Osteoblast (primary cell): ENCODE results near the gene CLDN16. TPM values are rescaled to one million over a fixed set of nuclear protein-coding genes. Genes with fewer than 3 reads are reported as not detected.

Source experiments
- DNase-seq: peaks from one replicate; pipeline ENCODE4 v3.0.0; 2011; ENCODE audit warnings: low spot score, mixed read lengths; ENCODE audit not compliant: insufficient read length; ENCODE audit errors: missing footprints
- H2AFZ ChIP-seq: 2 replicates; pipeline ENCODE4 v1.6.0; 2011; ENCODE audit warnings: mild to moderate bottlenecking, low read length
- H3K27ac ChIP-seq: 2 replicates; pipeline ENCODE4 v1.5.1; 2011; ENCODE audit warnings: mild to moderate bottlenecking, low read depth, low read length, moderate library complexity
- H3K27me3 ChIP-seq: 2 replicates; pipeline ENCODE4 v1.6.0; 2012; ENCODE audit warnings: mild to moderate bottlenecking, control low read depth, inconsistent platforms, low read length, moderate library complexity; ENCODE audit not compliant: insufficient read depth
- H3K36me3 ChIP-seq: 2 replicates; pipeline ENCODE4 v1.5.1; 2011; ENCODE audit warnings: mild to moderate bottlenecking, low read length, control low read depth, moderate library complexity; ENCODE audit not compliant: insufficient read depth
- H3K4me1 ChIP-seq: 2 replicates; pipeline ENCODE4 v1.5.1; 2011; ENCODE audit warnings: mild to moderate bottlenecking, low read length, control low read depth, moderate library complexity; ENCODE audit not compliant: insufficient read depth
- H3K4me2 ChIP-seq: 2 replicates; pipeline ENCODE4 v1.6.0; 2011; ENCODE audit warnings: mild to moderate bottlenecking, low read length; ENCODE audit not compliant: insufficient read depth
- H3K4me3 ChIP-seq: fragments of 200-600 bp; sonication (generic); 3 replicates; pipeline ENCODE4 v1.5.1; 2012; ENCODE audit warnings: mild to moderate bottlenecking, low read length, inconsistent platforms; ENCODE audit not compliant: insufficient read depth
- H3K79me2 ChIP-seq: 2 replicates; pipeline ENCODE4 v1.6.0; 2012; ENCODE audit warnings: mild to moderate bottlenecking, low read length, control low read depth, inconsistent platforms; ENCODE audit not compliant: insufficient read depth
- H3K9me3 ChIP-seq: 2 replicates; pipeline ENCODE4 v1.5.1; 2011; ENCODE audit warnings: low read depth, low read length, control low read depth
- H4K20me1 ChIP-seq: 2 replicates; pipeline ENCODE4 v1.6.0; 2012; ENCODE audit warnings: mild to moderate bottlenecking, low read length, control low read depth; ENCODE audit not compliant: insufficient read depth
- CTCF ChIP-seq: IDR thresholded peaks from 2 replicates; pipeline ENCODE4 v1.5.1; 2011; ENCODE audit warnings: mild to moderate bottlenecking, low read depth, low read length, moderate library complexity; ENCODE audit errors: extremely low read depth
- total RNA-seq: library from RNA; depleted of rRNA; stranded (reverse); fragments of >200 nt; gene quantifications from 2 replicates; pipeline ENCODE4 v1.2.3, GENCODE V29; 2012

Gene CLDN16
- total RNA-seq, 1 donor, result not detected

- Histone ChIP-seq H3K27ac (no peak overlapping the region), H3K4me3 (no peak overlapping the region), H3K79me2 (no peaks in the 10 kb centered on the region), H4K20me1 (no peaks in the 10 kb centered on the region), H3K36me3 (no peaks in the 10 kb centered on the region), H3K9me3 (no peaks in the 10 kb centered on the region), H3K4me2 (no peak overlapping the region), H2AFZ (no peak overlapping the region), H3K4me1 (no peaks in the 10 kb centered on the region), H3K27me3 (no peaks in the 10 kb centered on the region)
- no peak for DNase-seq
- TF ChIP-seq CTCF, result no peak
Observed at GRCh38 chr3:190396001-190396400, 8.0 kb downstream of the CLDN16 start.

- Histone ChIP-seq H4K20me1 (no peaks in the 10 kb centered on the region), H3K27me3 (no peaks in the 10 kb centered on the region), H3K4me1 (no peaks in the 10 kb centered on the region), H3K4me2 (no peak overlapping the region), H3K27ac (no peak overlapping the region), H3K79me2 (no peaks in the 10 kb centered on the region), H3K36me3 (no peaks in the 10 kb centered on the region), H2AFZ (peak overlapping the region; percentile 43), H3K9me3 (no peaks in the 10 kb centered on the region), H3K4me3 (no peak overlapping the region)
- no peak for DNase-seq
- no peak for TF ChIP-seq CTCF
Observed at GRCh38 chr3:190397889-190398288, 9.9 kb downstream of the CLDN16 start.

GRCh38 chr3:190399677-190400076 lies 11.7 kb downstream of the CLDN16 start:
- no peak for DNase-seq
- H3K9me3 ChIP-seq, result no peaks in the 10 kb centered on the region
- no peak for TF ChIP-seq CTCF
- no peak overlapping the region for H3K4me3 ChIP-seq
- H2AFZ ChIP-seq, result no peak overlapping the region
- no peaks in the 10 kb centered on the region for H3K36me3 ChIP-seq
- no peak overlapping the region for H3K4me2 ChIP-seq
- H3K27ac ChIP-seq, result no peak overlapping the region
- no peaks in the 10 kb centered on the region for H3K4me1 ChIP-seq
- H4K20me1 ChIP-seq, result no peaks in the 10 kb centered on the region
- H3K79me2 ChIP-seq, result no peaks in the 10 kb centered on the region
- no peaks in the 10 kb centered on the region for H3K27me3 ChIP-seq

GRCh38 chr3:190401963-190402362 lies 14.0 kb downstream of the CLDN16 start:
- no peak for TF ChIP-seq CTCF
- H3K9me3 ChIP-seq, result no peaks in the 10 kb centered on the region
- H2AFZ ChIP-seq, result peak overlapping the region; percentile 16
- no peak overlapping the region for H3K4me3 ChIP-seq
- H4K20me1 ChIP-seq, result no peaks in the 10 kb centered on the region
- no peaks in the 10 kb centered on the region for H3K27me3 ChIP-seq
- no peak for DNase-seq
- no peak overlapping the region for H3K4me2 ChIP-seq
- H3K79me2 ChIP-seq, result no peaks in the 10 kb centered on the region
- H3K36me3 ChIP-seq, result no peaks in the 10 kb centered on the region
- no peaks in the 10 kb centered on the region for H3K4me1 ChIP-seq
- H3K27ac ChIP-seq, result no peak overlapping the region
